ENCODE measurements around the gene CDKAL1. TPM values are rescaled to one million over a fixed set of nuclear protein-coding genes. Genes with fewer than 3 reads are reported as not detected.

Gene CDKAL1
- total RNA-seq, 2 experiments from 2014 or later = 21.2 to 23.0 TPM

DNA sequence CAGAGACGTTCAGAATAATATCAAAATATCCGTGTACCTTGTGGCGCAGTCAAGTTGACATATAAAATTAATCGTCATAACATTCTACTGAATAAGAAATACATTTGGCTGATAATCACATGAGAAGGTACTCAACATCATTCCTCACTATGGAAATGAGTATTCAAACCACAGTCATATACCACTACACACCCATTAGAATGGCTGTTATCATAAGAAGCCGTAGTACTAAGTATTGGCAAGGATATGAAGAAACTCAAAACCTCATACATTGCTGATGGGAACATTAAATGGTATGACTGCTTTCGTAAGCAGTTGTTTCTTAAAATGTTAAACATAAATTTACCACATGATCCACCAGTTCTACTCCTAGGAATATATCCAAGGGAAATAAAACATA is 244.7 kb downstream of the CDKAL1 start:
- POLR2A ChIA-PET = no interaction called here
- Mint-ChIP-seq H3K27ac (no peak overlapping the region), H3K4me3 (no peak overlapping the region), H3K27me3 (no peaks in the 10 kb centered on the region), H3K9me3 (no peaks in the 10 kb centered on the region), H3K36me3 (ENCODE audit: low read depth) (peaks cover 18% of the 10 kb centered on the region), H3K4me1 (peaks cover 5% of the 10 kb centered on the region)
- CTCF ChIA-PET = no interaction called here
- DNase-seq = no peak

DNA sequence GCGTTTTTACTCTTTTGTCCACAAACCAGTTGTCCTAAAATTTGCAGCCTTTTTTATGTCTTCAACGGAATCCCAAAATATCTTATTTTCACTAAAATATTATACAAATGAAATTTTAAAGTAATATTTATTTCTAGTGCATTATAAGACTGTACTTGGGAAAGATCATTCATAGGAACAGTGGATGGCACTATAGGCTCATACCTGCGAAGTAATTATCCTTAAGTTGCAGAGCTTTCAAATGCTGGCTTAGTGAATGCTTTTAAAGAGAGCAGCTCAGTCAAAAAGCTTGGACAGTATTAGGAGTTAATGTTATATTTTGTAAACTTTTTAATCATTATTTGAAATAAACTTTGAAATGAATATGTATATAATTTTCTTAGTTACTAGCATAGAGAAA is 254.9 kb downstream of the CDKAL1 start:
- DNase-seq = no peak
- Mint-ChIP-seq H3K27ac (no peak overlapping the region), H3K4me1 (no peaks in the 10 kb centered on the region), H3K36me3 (ENCODE audit: low read depth) (peaks cover 7% of the 10 kb centered on the region), H3K27me3 (no peaks in the 10 kb centered on the region), H3K4me3 (no peak overlapping the region), H3K9me3 (no peaks in the 10 kb centered on the region)
- ChIA-PET CTCF (no interaction called here), POLR2A (no interaction called here)

DNA sequence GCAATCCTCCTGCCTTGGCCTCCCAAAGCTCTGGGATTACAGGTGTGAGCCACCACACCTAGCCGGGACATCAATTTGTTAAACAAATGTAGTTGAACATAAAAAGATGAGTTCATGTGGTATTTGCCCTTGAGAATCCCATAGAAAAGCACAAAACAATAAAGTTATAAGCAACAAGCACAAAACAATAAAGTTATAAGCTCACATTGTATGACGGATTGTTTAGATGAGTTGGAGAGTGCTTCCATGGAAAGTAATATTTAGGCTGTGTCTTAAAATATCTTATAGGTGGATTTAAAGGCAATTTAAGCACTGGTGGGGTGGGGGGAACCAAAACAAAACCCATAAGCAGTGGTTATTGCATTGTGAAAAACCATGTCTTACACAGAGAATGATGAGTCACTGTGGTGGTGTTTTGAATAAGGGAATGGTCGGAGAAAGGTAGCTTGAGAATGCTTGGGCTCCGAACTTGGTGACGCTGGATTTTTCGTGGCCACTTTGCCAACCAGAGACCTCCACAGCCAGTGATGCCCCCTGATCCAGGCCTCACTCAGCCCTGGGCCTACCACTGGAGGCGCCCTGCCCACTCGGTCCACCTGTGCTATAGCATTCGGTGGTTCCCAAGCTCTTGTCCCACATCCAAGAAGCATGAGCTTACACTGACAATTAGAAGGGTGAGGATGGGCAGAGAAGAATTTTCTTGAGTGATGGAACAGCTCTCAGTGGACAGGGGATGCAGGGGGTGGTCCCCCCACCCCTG is 256.0 kb downstream of the CDKAL1 start:
- Mint-ChIP-seq H3K27me3 (no peaks in the 10 kb centered on the region), H3K36me3 (ENCODE audit: low read depth) (peaks cover 7% of the 10 kb centered on the region), H3K9me3 (no peaks in the 10 kb centered on the region), H3K4me1 (no peaks in the 10 kb centered on the region), H3K4me3 (no peak overlapping the region), H3K27ac (no peak overlapping the region)
- no peak for DNase-seq
- POLR2A ChIA-PET = no interaction called here
- CTCF ChIA-PET = no interaction called here

DNA sequence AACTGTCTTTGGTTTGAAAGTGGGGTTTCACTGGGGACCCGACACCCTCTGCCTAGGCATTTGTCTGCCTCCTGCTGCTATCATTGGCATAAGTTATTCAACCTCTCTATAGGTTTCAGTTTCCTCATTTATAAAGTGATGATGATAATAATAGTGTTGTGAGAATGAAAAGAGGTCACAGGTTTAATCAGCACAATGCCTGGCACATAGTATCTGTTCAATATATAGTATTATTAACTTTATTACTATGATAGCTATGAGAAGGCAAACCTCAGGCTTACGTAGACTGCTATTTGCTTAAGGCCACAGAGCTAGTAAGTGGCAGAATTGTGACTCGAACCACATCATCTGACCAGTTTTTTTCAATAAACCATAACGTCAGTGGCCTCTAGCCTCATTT is 256.8 kb downstream of the CDKAL1 start:
- Mint-ChIP-seq H3K27ac (no peak overlapping the region), H3K4me3 (no peak overlapping the region)
- CTCF ChIA-PET = no interaction called here

DNA sequence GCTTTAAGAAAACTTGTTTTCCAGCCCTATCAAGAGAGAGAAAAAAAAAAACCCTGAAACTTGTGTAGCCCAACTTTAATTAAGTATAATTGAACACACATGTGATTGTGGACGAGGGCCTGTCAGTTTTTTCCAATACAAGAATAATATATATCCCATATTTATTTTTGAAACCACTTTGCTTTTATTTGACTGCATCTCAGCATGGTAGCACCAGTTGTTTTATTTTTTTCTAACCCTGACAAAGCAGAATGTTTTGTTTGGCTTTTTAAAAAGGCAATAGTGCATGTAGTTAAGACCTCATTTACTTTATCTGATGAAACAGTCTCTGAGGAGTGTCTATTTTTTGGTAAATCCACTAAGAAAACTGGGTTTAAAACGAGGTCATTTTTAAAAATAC is 257.7 kb downstream of the CDKAL1 start:
- H3K4me1 Mint-ChIP-seq = no peaks in the 10 kb centered on the region
- DNase-seq = no peak
- no peak overlapping the region for H3K4me3 Mint-ChIP-seq
- H3K27ac Mint-ChIP-seq = no peak overlapping the region
- CTCF ChIA-PET = no interaction called here
- no peaks in the 10 kb centered on the region for H3K27me3 Mint-ChIP-seq
- peaks cover 10% of the 10 kb centered on the region for H3K36me3 Mint-ChIP-seq (ENCODE audit: low read depth)
- peaks cover under 1% of the 10 kb centered on the region for H3K9me3 Mint-ChIP-seq
- POLR2A ChIA-PET = no interaction called here

More for the DNA sequence above, 256.8 kb downstream of the CDKAL1 start:
- POLR2A ChIA-PET = no interaction called here
- Mint-ChIP-seq H3K27me3 (no peaks in the 10 kb centered on the region), H3K36me3 (ENCODE audit: low read depth) (peaks cover 7% of the 10 kb centered on the region), H3K4me1 (no peaks in the 10 kb centered on the region), H3K9me3 (no peaks in the 10 kb centered on the region)
- no peak for DNase-seq

GRCh38 chr6:20793174-20793573 is 258.9 kb downstream of the CDKAL1 start:
- CTCF ChIA-PET = no interaction called here
- H3K36me3 Mint-ChIP-seq (ENCODE audit: low read depth) = peaks cover 20% of the 10 kb centered on the region
- H3K4me1 Mint-ChIP-seq = no peaks in the 10 kb centered on the region

GRCh38 chr6:20797597-20797996 is 263.3 kb downstream of the CDKAL1 start:
- no peak overlapping the region for H3K4me3 Mint-ChIP-seq
- no peak overlapping the region for H3K27ac Mint-ChIP-seq
- H3K4me1 Mint-ChIP-seq = no peaks in the 10 kb centered on the region
- H3K9me3 Mint-ChIP-seq = peaks cover 6% of the 10 kb centered on the region
- POLR2A ChIA-PET = no interaction called here
- CTCF ChIA-PET = no interaction called here
- H3K36me3 Mint-ChIP-seq (ENCODE audit: low read depth) = peaks cover 13% of the 10 kb centered on the region
- DNase-seq = no peak
- no peaks in the 10 kb centered on the region for H3K27me3 Mint-ChIP-seq

More at GRCh38 chr6:20793174-20793573, 258.9 kb downstream of the CDKAL1 start:
- H3K27me3 Mint-ChIP-seq = no peaks in the 10 kb centered on the region
- H3K9me3 Mint-ChIP-seq = peaks cover 6% of the 10 kb centered on the region
- H3K4me3 Mint-ChIP-seq = no peak overlapping the region
- H3K27ac Mint-ChIP-seq = no peak overlapping the region
- DNase-seq = no peak
- POLR2A ChIA-PET = no interaction called here

DNA sequence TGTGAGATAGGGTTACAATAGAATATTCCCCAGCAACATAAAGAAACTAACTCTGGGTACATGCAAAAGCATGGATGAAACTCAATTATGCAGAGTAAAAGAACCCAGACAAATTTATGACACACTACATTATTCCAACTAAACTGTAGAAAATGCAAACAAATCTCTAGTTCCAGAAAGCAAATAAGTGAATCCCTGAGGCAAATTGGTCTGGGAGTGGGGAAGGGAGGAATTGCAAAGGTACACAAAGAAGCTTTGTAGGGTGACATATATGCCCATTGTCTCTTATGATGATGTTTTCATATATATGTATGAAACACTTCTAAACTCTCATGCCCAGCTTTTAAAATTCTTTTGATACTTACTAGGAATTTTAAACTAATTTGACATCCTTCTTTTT is 266.0 kb downstream of the CDKAL1 start:
- Mint-ChIP-seq H3K27me3 (no peaks in the 10 kb centered on the region), H3K27ac (no peak overlapping the region), H3K9me3 (peaks cover 6% of the 10 kb centered on the region), H3K4me1 (no peaks in the 10 kb centered on the region), H3K4me3 (no peak overlapping the region), H3K36me3 (ENCODE audit: low read depth) (peaks cover 13% of the 10 kb centered on the region)
- CTCF ChIA-PET = no interaction called here
- no peak for DNase-seq
- POLR2A ChIA-PET = no interaction called here

DNA sequence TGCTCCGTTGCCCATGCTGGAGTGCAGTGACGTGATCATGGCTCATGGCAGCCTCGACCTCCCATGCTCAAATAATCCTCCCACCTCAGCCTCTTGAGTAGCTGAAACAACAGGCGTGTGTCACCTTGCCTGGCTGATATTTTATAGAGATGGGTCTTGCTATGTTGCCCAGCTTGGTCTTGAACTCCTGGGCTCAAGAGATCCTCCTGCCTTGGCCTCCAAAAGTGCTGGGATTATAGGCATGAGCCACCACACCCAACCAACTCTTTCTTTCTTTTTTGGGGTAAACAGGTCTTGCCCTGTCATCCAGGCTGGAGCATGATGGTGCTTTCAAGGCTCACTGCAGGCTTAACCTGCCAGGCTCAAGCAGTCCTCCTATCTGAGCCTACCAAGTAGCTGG is 266.4 kb downstream of the CDKAL1 start:
- Mint-ChIP-seq H3K4me1 (no peaks in the 10 kb centered on the region), H3K27me3 (no peaks in the 10 kb centered on the region), H3K27ac (no peak overlapping the region), H3K9me3 (peaks cover 6% of the 10 kb centered on the region), H3K36me3 (ENCODE audit: low read depth) (peaks cover 15% of the 10 kb centered on the region), H3K4me3 (no peak overlapping the region)
- ChIA-PET CTCF (no interaction called here), POLR2A (no interaction called here)
- no peak for DNase-seq

GRCh38 chr6:20801595-20801994 is 267.3 kb downstream of the CDKAL1 start:
- Mint-ChIP-seq H3K36me3 (ENCODE audit: low read depth) (peaks cover 20% of the 10 kb centered on the region), H3K27me3 (no peaks in the 10 kb centered on the region), H3K9me3 (peaks cover 12% of the 10 kb centered on the region), H3K4me3 (no peak overlapping the region), H3K4me1 (no peaks in the 10 kb centered on the region), H3K27ac (no peak overlapping the region)
- ChIA-PET CTCF (no interaction called here), POLR2A (no interaction called here)
- no peak for DNase-seq

DNA sequence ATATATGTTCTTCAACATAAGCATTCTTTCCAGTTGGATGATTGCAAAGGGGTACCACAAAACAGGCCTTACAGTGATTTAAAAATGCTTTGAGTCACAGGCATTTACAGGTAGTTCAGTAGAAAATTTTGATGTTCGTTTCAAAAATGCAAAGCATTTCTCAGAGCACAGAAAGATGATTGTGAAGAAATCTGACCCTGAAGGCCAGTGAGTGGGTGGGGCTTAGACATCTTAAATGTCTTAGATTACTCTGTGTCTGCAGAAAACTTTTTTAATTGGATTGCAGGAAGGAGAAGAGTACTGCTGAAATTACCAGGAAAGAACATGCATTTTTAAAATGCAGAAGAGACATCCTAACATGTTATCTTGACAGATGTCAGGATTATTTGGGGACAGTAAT is 268.3 kb downstream of the CDKAL1 start:
- ChIA-PET CTCF (no interaction called here), POLR2A (no interaction called here)
- no peak overlapping the region for H3K27ac Mint-ChIP-seq
- H3K36me3 Mint-ChIP-seq (ENCODE audit: low read depth) = peaks cover 14% of the 10 kb centered on the region
- H3K4me3 Mint-ChIP-seq = no peak overlapping the region
- H3K9me3 Mint-ChIP-seq = peaks cover 7% of the 10 kb centered on the region
- no peaks in the 10 kb centered on the region for H3K27me3 Mint-ChIP-seq
- DNase-seq = no peak
- H3K4me1 Mint-ChIP-seq = no peaks in the 10 kb centered on the region

DNA sequence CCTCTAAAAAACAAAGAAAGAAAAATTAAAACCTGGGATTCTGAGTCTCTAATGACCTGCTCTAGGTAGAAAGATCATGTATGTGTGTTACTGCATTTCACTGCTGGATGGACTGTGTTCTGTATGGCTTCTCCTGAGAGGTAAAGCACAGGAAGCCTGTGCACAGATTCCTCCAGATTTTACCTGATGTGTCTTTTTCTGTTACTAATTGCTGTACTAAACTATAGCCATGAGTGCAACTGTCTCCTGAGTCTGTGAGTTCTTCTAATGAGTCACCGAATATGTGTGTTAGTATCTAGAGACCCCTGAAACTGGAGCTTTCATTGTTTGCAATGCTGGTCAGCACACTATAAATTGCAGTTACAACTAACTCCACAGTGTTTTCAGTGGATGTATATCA is 270.8 kb downstream of the CDKAL1 start:
- H3K4me3 Mint-ChIP-seq = no peak overlapping the region
- DNase-seq = no peak
- H3K4me1 Mint-ChIP-seq = no peaks in the 10 kb centered on the region
- H3K36me3 Mint-ChIP-seq (ENCODE audit: low read depth) = peaks cover 11% of the 10 kb centered on the region
- H3K9me3 Mint-ChIP-seq = peaks cover 7% of the 10 kb centered on the region
- no peak overlapping the region for H3K27ac Mint-ChIP-seq
- ChIA-PET CTCF (no interaction called here), POLR2A (no interaction called here)
- no peaks in the 10 kb centered on the region for H3K27me3 Mint-ChIP-seq

GRCh38 chr6:20806669-20807068 is 272.4 kb downstream of the CDKAL1 start:
- no peak for DNase-seq
- ChIA-PET CTCF (interaction anchor here (0.7 kb wide), 1 partner anchor 149 kb away, joined by 3 read pairs; no protein-coding TSS in a partner anchor), POLR2A (no interaction called here)
- H3K4me1 Mint-ChIP-seq = peaks cover 3% of the 10 kb centered on the region
- no peaks in the 10 kb centered on the region for H3K27me3 Mint-ChIP-seq
- H3K4me3 Mint-ChIP-seq = no peak overlapping the region
- no peak overlapping the region for H3K27ac Mint-ChIP-seq
- peaks cover 18% of the 10 kb centered on the region for H3K36me3 Mint-ChIP-seq (ENCODE audit: low read depth)
- H3K9me3 Mint-ChIP-seq = peaks cover 7% of the 10 kb centered on the region

GRCh38 chr6:20808439-20808838 is 274.2 kb downstream of the CDKAL1 start:
- no peak overlapping the region for H3K27ac Mint-ChIP-seq
- H3K36me3 Mint-ChIP-seq (ENCODE audit: low read depth) = peaks cover 24% of the 10 kb centered on the region
- DNase-seq = no peak
- H3K27me3 Mint-ChIP-seq = no peaks in the 10 kb centered on the region
- peaks cover 7% of the 10 kb centered on the region for H3K9me3 Mint-ChIP-seq
- no peak overlapping the region for H3K4me3 Mint-ChIP-seq
- CTCF ChIA-PET = no interaction called here
- peaks cover 3% of the 10 kb centered on the region for H3K4me1 Mint-ChIP-seq
- POLR2A ChIA-PET = no interaction called here

All from activated CD4-positive, alpha-beta memory T cell treated with anti-CD3 and anti-CD28 coated beads, Interleukin-2, amount 10 ng/mL, durations not matched to agents 7 days and 5 days (primary cell).